AG09309 (cell line): ENCODE data around the gene BICD1.
"Not testable (repeated sequence)": the region's sequence is repeated elsewhere in the genome, so short reads cannot be mapped to it uniquely, and the experiment has no call there.

Experiments
- DNase-seq: peaks from one replicate; pipeline ENCODE4 v3.0.0-alpha.2; 2010; ENCODE audit warnings: low read depth
- H3K4me3 ChIP-seq: 2 replicates; pipeline ENCODE4 v1.5.1; 2011; ENCODE audit warnings: mild to moderate bottlenecking, low read depth, low read length, moderate library complexity; ENCODE audit not compliant: control insufficient read depth
- TF ChIP-seq, protein P1 (sequence below): IDR thresholded peaks from 2 replicates; pipeline ENCODE4 v1.5.1; 2011; ENCODE audit warnings: mild to moderate bottlenecking, low read depth, low read length, inconsistent platforms; ENCODE audit not compliant: insufficient read depth, control insufficient read depth; ENCODE audit errors: missing control alignments

BICD1 gene

DNA sequence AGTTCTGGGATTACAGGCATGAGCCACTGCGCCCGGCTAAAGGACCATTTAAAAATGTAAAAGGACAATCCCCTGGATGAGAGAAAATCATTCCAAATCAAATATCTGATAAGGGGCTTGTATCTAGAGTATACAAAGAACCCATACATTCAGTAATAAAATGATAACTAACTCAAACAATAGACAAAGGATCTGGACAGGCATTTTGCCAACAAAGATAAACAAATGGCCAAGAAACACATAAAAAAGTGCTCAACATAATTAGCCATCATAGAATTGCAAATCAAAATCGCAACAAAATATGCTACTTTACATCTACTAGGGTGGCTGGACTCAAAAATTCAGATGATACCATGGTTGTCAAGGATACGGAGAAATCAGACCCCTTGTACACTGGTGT, 8.5 kb upstream of the BICD1 start:
- DNase-seq = no peak
- TF ChIP-seq, protein P1, sequence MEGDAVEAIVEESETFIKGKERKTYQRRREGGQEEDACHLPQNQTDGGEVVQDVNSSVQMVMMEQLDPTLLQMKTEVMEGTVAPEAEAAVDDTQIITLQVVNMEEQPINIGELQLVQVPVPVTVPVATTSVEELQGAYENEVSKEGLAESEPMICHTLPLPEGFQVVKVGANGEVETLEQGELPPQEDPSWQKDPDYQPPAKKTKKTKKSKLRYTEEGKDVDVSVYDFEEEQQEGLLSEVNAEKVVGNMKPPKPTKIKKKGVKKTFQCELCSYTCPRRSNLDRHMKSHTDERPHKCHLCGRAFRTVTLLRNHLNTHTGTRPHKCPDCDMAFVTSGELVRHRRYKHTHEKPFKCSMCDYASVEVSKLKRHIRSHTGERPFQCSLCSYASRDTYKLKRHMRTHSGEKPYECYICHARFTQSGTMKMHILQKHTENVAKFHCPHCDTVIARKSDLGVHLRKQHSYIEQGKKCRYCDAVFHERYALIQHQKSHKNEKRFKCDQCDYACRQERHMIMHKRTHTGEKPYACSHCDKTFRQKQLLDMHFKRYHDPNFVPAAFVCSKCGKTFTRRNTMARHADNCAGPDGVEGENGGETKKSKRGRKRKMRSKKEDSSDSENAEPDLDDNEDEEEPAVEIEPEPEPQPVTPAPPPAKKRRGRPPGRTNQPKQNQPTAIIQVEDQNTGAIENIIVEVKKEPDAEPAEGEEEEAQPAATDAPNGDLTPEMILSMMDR = no peak
- H3K4me3 ChIP-seq = no peak overlapping the region

DNA sequence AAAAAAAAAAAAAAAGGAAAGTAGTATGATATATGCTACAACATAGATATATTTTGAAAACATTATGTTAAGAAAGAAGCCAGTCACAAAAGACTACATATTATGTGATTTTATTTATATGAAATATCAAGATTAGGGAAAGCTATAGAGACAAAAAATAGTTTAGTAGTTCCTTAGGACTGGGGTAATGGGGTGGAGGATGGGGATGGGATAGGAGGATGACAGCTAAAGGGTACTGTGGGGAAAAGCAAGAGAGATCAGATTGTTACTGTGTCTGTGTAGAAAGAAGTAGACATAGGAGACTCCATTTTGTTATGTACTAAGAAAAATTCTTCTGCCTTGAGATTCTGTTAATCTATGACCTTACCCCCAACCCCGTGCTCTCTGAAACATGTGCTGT, 7.4 kb upstream of the BICD1 start:
- not testable (repeated sequence) for H3K4me3 ChIP-seq

DNA sequence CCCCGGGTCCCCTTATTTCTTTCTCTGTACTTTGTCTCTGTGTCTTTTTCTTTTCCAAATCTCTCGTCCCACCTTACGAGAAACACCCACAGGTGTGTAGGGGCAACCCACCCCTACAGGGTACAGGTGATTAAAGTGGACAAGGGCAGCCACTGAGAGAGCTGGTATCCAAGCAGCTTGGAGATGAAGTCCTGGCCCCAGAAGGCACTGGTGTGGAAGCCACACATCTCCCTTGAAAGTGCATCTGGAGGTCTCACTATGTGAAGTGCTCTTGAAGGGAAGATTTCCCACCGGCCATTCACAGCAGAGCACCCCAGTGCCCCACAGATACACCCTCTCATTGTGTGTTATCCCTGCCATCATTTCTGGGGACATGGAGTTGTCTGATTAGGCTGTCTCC, 6.3 kb upstream of the BICD1 start:
- TF ChIP-seq, protein P1 = no peak
- no peak overlapping the region for H3K4me3 ChIP-seq
- DNase-seq = no peak

More for the DNA sequence above, 7.4 kb upstream of the BICD1 start:
- DNase-seq = not testable (repeated sequence)

DNA sequence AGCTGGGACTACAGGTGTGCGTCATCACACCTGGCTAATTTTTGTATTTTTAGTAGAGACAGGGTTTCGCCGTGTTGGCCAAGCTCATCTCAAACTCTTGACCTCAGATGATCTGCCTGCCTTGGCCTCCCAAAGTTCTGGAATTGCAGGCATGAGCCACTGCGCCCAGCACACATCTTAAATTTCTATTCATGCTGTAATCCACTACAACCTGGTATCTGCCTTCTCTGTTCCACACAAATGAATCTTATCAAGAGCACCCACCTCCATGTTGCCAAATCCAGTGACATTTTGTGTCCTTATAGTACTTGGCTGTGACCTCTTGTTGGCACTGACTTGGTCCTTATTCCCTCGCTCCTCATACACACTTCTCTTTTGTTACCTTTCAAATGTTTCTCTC, 5.8 kb upstream of the BICD1 start:
- TF ChIP-seq, protein P1 = no peak
- H3K4me3 ChIP-seq = no peak overlapping the region
- no peak for DNase-seq

DNA sequence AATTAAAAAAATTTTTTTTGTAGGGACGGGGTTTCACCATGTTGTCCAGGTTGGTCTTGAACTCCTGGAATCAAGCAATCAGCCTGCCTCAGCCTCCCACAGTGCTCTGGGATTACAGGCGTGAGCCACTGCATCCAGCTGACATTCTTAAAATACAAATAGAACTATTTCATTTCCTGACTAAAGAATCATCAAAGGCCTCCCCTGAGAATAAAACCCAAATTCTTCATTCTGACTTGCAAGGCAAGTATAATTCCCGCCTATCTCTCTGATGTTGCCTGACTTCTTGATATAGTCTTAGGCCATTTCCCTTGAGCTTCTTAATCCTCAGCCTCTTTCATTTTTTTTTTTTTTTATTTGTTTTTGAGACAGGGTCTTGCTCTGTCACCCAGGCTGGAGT, 4.4 kb upstream of the BICD1 start:
- no peak overlapping the region for H3K4me3 ChIP-seq
- TF ChIP-seq, protein P1 = no peak
- no peak for DNase-seq

DNA sequence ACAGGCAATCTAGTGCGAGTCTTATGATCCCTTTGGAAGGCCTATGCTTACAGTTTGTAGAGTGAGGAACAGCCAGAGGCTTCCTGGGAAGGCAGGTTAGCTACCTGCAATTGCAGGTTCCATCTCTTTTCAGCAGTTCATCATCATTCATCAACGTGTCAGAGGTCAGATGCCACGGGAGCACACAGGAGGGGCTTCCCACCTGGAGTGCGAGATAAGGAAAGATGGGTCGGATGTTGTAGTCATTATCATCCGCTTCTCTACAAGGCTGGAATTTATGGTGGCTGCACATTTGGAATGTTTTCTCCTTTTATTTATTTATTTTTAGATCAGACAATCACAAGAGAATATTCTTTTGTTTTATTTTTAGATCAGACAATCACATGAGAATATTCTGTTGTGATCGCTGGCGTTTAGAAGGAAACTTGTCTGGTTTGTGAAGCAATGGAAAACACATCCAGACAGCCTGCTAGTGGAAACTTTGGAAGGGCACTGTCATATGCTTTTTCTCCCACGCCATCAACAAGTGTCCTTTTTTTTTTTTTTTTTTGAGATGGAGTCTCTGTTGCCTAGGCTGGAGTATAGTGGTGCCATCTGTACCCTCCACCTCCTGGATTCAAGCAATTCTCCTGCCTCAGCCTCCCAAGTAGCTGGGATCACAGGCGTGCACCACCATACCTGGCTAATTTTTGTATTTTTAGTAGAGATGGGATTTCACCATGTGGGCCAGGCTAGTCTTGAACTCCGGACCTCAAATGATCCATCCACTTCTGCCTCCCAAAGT, 1.9 kb upstream of the BICD1 start:
- H3K4me3 ChIP-seq = no peak overlapping the region
- no peak for DNase-seq
- TF ChIP-seq, protein P1 = no peak

DNA sequence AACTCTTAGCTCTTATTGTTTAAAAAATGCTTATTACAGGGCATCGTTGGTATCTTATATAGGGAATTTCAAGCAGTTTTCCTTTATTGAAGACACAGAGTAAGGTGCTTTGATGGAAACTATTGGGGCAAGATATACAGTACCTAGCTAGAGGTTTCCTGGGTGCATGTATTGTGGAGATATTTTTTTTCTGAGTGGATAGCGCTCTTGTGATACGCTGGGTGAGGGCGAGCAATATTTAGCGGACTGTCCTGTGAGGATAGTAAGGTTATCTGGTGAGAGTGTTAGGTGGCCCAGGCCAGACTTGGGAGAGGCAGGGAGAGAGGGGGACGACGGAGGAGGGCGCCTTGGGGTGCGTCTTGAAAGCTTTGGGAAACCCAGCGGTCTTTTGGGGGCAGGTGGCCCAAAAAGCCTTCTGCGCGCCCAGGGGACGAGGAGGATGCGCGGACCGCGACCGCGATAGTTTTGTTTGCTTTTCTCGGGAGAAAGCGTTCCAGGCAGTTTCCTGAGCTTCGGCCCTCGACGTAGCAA, 596 bp upstream of the BICD1 start:
- TF ChIP-seq, protein P1 = no peak
- H3K4me3 ChIP-seq = peak overlapping the region; percentile 89
- DNase-seq = no peak
